Upper lobe of left lung (tissue), 6 donors: Measurements from ENCODE around the gene PRICKLE2. TPM values are rescaled to one million over a fixed set of nuclear protein-coding genes. Genes with fewer than 3 reads are reported as not detected.

ENCODE experiments used
- ATAC-seq, 2 donors: fragments of 200-7000 bp; cut with Tn5 transposase; one replicate each; pipeline ENCODE4 v1.9.1; 2022; ENCODE audit warnings: mild to moderate bottlenecking in 2 of 2, moderate library complexity in 2 of 2; ENCODE audit not compliant: low FRiP score in 2 of 2
- DNase-seq, 2 donors: peaks; one replicate each; pipeline ENCODE4 v3.0.0-alpha.2; 2019 to 2020
- H3K27ac ChIP-seq, 4 donors: fragments of 200-600 bp; sonication (generic); one replicate each; pipeline ENCODE4 v1.5.1; 2016 to 2019
- H3K27me3 ChIP-seq, 4 donors: fragments of 200-600 bp; sonication (generic); one replicate each; pipeline ENCODE4 v1.5.1; 2017 to 2019
- H3K36me3 ChIP-seq, 4 donors: fragments of 200-600 bp; sonication (generic); one replicate each; pipeline ENCODE4 v1.5.1; 2016 to 2019
- H3K4me1 ChIP-seq, 4 donors: fragments of 200-600 bp; sonication (generic); one replicate each; pipeline ENCODE4 v1.5.1; 2018 to 2019
- H3K4me3 ChIP-seq, 4 donors: fragments of 200-600 bp; sonication (generic); one replicate each; pipeline ENCODE4 v1.5.1; 2017 to 2019; ENCODE audit warnings: mild to moderate bottlenecking in 2 of 4, moderate library complexity in 1 of 4
- H3K9me3 ChIP-seq, 4 donors: fragments of 200-600 bp; sonication (generic); one replicate each; pipeline ENCODE4 v1.5.1; 2018 to 2019
- CTCF ChIP-seq, 6 experiments: fragments of 450-650 bp in 4 of 6; fragments of 200-600 bp in 2 of 6; sonication (generic) in 2 of 6; IDR thresholded peaks; one replicate each; pipeline ENCODE4 v1.5.1; 2016 to 2019; ENCODE audit warnings: antibody characterized with exemption in 6 of 6
- EP300 ChIP-seq, 4 donors: sonication (generic); formaldehyde crosslinking; IDR thresholded peaks; one replicate each; pipeline ENCODE4 v1.5.1; 2017; ENCODE audit warnings: antibody characterized with exemption in 4 of 4, control low read depth in 2 of 4
- POLR2A ChIP-seq, 4 donors: fragments of 450-650 bp; IDR thresholded peaks; one replicate each; pipeline ENCODE4 v1.5.1; 2016 to 2017; ENCODE audit warnings: antibody characterized with exemption in 4 of 4, mild to moderate bottlenecking in 2 of 4
- POLR2AphosphoS5 ChIP-seq, 2 donors: sonication (generic); formaldehyde crosslinking; IDR thresholded peaks; one replicate each; pipeline ENCODE4 v1.5.1; 2017; ENCODE audit warnings: antibody characterized with exemption in 2 of 2
- WGBS, 2 donors: methylation state at CpG; one replicate each; pipeline ENCODE4 v1.1.5; 2017 to 2018; 5-methylcytosine and 5-hydroxymethylcytosine counted together
- total RNA-seq, 6 donors: library from RNA; depleted of rRNA in 4 of 6; stranded (reverse); fragments of >200 nt in 4 of 6; gene quantifications; one replicate each; pipeline versions ENCODE4 v1.1.0 to v1.2.1, GENCODE V29; 2016 to 2021
- donor health status: DM: no; HTN: no; CAD: no; lungs with moderate emphysema.
- donor health status: DM: no; HTN: yes; CAD: no; lungs with severe emphysema.

Gene PRICKLE2
- total RNA-seq, 6 donors from 2014 or later, result 28.3 to 68.9 (median 36.3) TPM

GRCh38 chr3:64238971-64239667 lies 13.9 kb upstream of the PRICKLE2 start:
- Histone ChIP-seq H3K36me3 (peaks cover 0 to 14% (median 4%) of the 10 kb centered on the region in 4 donors), H3K27me3 (no peaks in the 10 kb centered on the region), H3K27ac (peak overlapping the region in 2 of 4 donors; percentile 37 to 52), H3K4me3 (no peak overlapping the region), H3K4me1 (peaks cover 0 to 7% (median 3%) of the 10 kb centered on the region in 4 donors), H3K9me3 (peaks cover 0 to 8% (median 4%) of the 10 kb centered on the region in 4 donors)
- peak; percentile 33 to 88 for DNase-seq
- 61 to 75% methylated on average over 10 to 11 of the region's 12 CpGs for WGBS, 2 donors
- TF ChIP-seq CTCF (IDR thresholded peaks at IDR 0.05) (no peak), EP300 (IDR thresholded peaks at IDR 0.05) (no peak), POLR2AphosphoS5 (IDR thresholded peaks at IDR 0.05) (no peak), POLR2A (IDR thresholded peaks at IDR 0.05) (no peak)
- peak; percentile 77 to 83 for ATAC-seq

- ATAC-seq (no peak), DNase-seq (no peak)
- no peak for TF ChIP-seq CTCF (IDR thresholded peaks at IDR 0.05)
- TF ChIP-seq POLR2AphosphoS5 (IDR thresholded peaks at IDR 0.05), result no peak
- TF ChIP-seq POLR2A (IDR thresholded peaks at IDR 0.05), result no peak
- TF ChIP-seq EP300 (IDR thresholded peaks at IDR 0.05), result no peak
- peaks cover 0 to 3% (median under 1%) of the 10 kb centered on the region in 4 donors for H3K4me1 ChIP-seq
- H3K27ac ChIP-seq, result no peak overlapping the region
- no peak overlapping the region for H3K4me3 ChIP-seq
- peaks cover 0 to 8% (median 4%) of the 10 kb centered on the region in 4 donors for H3K9me3 ChIP-seq
- no peaks in the 10 kb centered on the region for H3K27me3 ChIP-seq
- peaks cover 0 to 14% (median 4%) of the 10 kb centered on the region in 4 donors for H3K36me3 ChIP-seq
- 92 to 97% methylated on average over 6 to 7 of the region's 7 CpGs for WGBS, 2 donors
Measured at GRCh38 chr3:64237083-64237482, 11.8 kb upstream of the PRICKLE2 start.

GRCh38 chr3:64235605-64236004 lies 10.3 kb upstream of the PRICKLE2 start:
- peak overlapping the region in 1 of 4 donors; percentile 37 for H3K27ac ChIP-seq
- DNase-seq (no peak), ATAC-seq (no peak)
- 77 to 80% methylated on average over 3 of the region's 3 CpGs for WGBS, 2 donors
- no peaks in the 10 kb centered on the region for H3K4me1 ChIP-seq
- no peak overlapping the region for H3K4me3 ChIP-seq
- no peak for TF ChIP-seq EP300 (IDR thresholded peaks at IDR 0.05)
- no peak for TF ChIP-seq POLR2A (IDR thresholded peaks at IDR 0.05)
- no peak for TF ChIP-seq CTCF (IDR thresholded peaks at IDR 0.05)
- TF ChIP-seq POLR2AphosphoS5 (IDR thresholded peaks at IDR 0.05), result no peak
- peaks cover 0 to 14% (median 4%) of the 10 kb centered on the region in 4 donors for H3K36me3 ChIP-seq
- peaks cover 0 to 8% (median 4%) of the 10 kb centered on the region in 4 donors for H3K9me3 ChIP-seq
- H3K27me3 ChIP-seq, result no peaks in the 10 kb centered on the region

GRCh38 chr3:64234571-64234970 lies 9.3 kb upstream of the PRICKLE2 start:
- WGBS, 2 donors, result 81 to 82% methylated on average over 5 of the region's 5 CpGs
- no peak for ATAC-seq
- Histone ChIP-seq H3K27me3 (no peaks in the 10 kb centered on the region), H3K27ac (peak overlapping the region in 1 of 4 donors; percentile 27), H3K9me3 (peaks cover 0 to 8% (median 4%) of the 10 kb centered on the region in 4 donors), H3K4me1 (peaks cover 0 to under 1% (median 0%) of the 10 kb centered on the region in 4 donors), H3K4me3 (no peak overlapping the region), H3K36me3 (peaks cover 0 to 14% (median 4%) of the 10 kb centered on the region in 4 donors)
- TF ChIP-seq CTCF (IDR thresholded peaks at IDR 0.05) (no peak), EP300 (IDR thresholded peaks at IDR 0.05) (no peak), POLR2AphosphoS5 (IDR thresholded peaks at IDR 0.05) (no peak), POLR2A (IDR thresholded peaks at IDR 0.05) (no peak)
- DNase-seq, result no peak
